ENCODE measurements around the gene CPA5.

CPA5 gene

GRCh38 chr7:130332259-130333053, 12.2 kb upstream of the CPA5 start:
- DNase-seq, result no peak

- DNase-seq, result no peak
Measured at GRCh38 chr7:130333832-130334231, 10.8 kb upstream of the CPA5 start.

- no peak for DNase-seq
Measured at GRCh38 chr7:130334274-130334673, 10.3 kb upstream of the CPA5 start.

- DNase-seq, result no peak
Measured at GRCh38 chr7:130337410-130337971, 7.1 kb upstream of the CPA5 start.

GRCh38 chr7:130338233-130338632, 6.4 kb upstream of the CPA5 start:
- DNase-seq, result no peak

- DNase-seq, result no peak
Measured at GRCh38 chr7:130341882-130342281, 2.7 kb upstream of the CPA5 start.

GRCh38 chr7:130342701-130343380, 1.8 kb upstream of the CPA5 start:
- DNase-seq, result no peak

- peak; percentile 73 for DNase-seq
Measured at GRCh38 chr7:130345136-130345535, 520 bp downstream of the CPA5 start.

- no peak for DNase-seq
Measured at GRCh38 chr7:130345725-130346124, 1.1 kb downstream of the CPA5 start.

- DNase-seq, result no peak
Measured at GRCh38 chr7:130346177-130346905, 1.7 kb downstream of the CPA5 start.

- DNase-seq, result no peak
Measured at GRCh38 chr7:130346941-130347340, 2.3 kb downstream of the CPA5 start.

- peak; percentile 33 for DNase-seq
Measured at GRCh38 chr7:130349911-130350782, 5.5 kb downstream of the CPA5 start.

- DNase-seq, result peak; percentile 67
Measured at GRCh38 chr7:130350945-130351790, 6.6 kb downstream of the CPA5 start.

GRCh38 chr7:130351791-130352090, 7.1 kb downstream of the CPA5 start:
- DNase-seq, result peak; percentile 70

- DNase-seq, result peak; percentile 98
Measured at GRCh38 chr7:130352194-130353074, 7.8 kb downstream of the CPA5 start.

- DNase-seq, result peak; percentile 27
Measured at GRCh38 chr7:130353196-130353595, 8.6 kb downstream of the CPA5 start.

GRCh38 chr7:130356121-130356875, 11.7 kb downstream of the CPA5 start:
- DNase-seq, result no peak

- DNase-seq, result no peak
Measured at GRCh38 chr7:130356876-130357611, 12.4 kb downstream of the CPA5 start.

GRCh38 chr7:130358471-130358870, 13.9 kb downstream of the CPA5 start:
- DNase-seq, result no peak
